Measurements from ENCODE around the gene DLGAP1.

GRCh38 chr18:3948958-3949357 is 506.1 kb downstream of the DLGAP1 start:
- TF ChIP-seq CTCF (IDR thresholded peaks at IDR 0.05) = no peak
- no peak for TF ChIP-seq POLR2A (IDR thresholded peaks at IDR 0.05)
- TF ChIP-seq POLR2AphosphoS5 (IDR thresholded peaks at IDR 0.05) = no peak
- no peak for TF ChIP-seq EP300 (IDR thresholded peaks at IDR 0.05)
